ENCODE measurements around the gene IGSF8. TPM values are rescaled to one million over a fixed set of nuclear protein-coding genes. Genes with fewer than 3 reads are reported as not detected.
A peak's percentile ranks its signal among the peaks of the same experiment; 100 is the strongest.

IGSF8 gene
- total RNA-seq, 1 donor from 2014 or later, result 32.9 TPM

DNA sequence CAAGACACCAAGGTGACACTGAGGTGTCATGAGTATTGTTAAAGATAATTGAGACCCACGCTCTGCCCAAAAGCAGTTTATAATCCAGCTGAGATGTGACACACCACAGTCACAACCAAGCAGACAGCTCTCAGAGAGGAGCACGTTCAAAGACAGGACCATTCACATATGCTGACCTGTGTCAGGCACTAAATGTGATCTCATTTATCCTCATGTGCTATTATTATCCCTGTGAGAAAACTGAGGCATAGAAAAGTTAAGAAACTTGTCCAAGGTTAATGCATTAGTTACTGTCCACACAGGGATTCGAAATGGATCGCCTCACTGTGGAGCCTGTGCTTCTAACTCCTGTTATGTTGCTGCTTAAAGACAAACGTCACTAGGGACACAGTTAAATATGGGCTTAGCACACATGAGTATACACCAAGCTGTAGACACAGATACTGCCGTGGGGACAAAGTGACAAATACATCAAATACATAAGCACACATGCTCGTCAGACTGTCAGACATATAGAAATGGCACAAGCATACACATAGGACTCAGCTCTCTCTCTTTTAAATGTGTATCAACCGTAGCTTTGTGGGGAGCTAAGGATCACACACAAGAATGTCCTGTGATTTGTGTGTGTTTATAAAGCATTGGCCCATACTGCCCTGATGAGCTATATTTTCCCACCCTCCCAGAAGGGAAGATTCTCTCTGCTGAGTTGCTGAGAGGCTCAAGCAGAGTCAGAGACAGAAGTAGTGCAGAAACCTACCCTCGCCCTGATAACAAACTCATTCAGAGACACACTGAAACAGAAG, 3.5 kb upstream of the IGSF8 start:
- Histone ChIP-seq H3K4me3 (ENCODE audit: low read depth, low read length) (no peak overlapping the region), H3K27me3 (ENCODE audit: control insufficient read depth, insufficient read depth, low read length) (no peaks in the 10 kb centered on the region), H3K36me3 (ENCODE audit: control insufficient read depth, insufficient read depth, low read length) (no peaks in the 10 kb centered on the region)
- TF ChIP-seq, protein P1, sequence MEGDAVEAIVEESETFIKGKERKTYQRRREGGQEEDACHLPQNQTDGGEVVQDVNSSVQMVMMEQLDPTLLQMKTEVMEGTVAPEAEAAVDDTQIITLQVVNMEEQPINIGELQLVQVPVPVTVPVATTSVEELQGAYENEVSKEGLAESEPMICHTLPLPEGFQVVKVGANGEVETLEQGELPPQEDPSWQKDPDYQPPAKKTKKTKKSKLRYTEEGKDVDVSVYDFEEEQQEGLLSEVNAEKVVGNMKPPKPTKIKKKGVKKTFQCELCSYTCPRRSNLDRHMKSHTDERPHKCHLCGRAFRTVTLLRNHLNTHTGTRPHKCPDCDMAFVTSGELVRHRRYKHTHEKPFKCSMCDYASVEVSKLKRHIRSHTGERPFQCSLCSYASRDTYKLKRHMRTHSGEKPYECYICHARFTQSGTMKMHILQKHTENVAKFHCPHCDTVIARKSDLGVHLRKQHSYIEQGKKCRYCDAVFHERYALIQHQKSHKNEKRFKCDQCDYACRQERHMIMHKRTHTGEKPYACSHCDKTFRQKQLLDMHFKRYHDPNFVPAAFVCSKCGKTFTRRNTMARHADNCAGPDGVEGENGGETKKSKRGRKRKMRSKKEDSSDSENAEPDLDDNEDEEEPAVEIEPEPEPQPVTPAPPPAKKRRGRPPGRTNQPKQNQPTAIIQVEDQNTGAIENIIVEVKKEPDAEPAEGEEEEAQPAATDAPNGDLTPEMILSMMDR (IDR thresholded peaks at IDR 0.05; ENCODE audit: insufficient read depth, low read length, poor library complexity, severe bottlenecking), result no peak
- no peak for DNase-seq (ENCODE audit: low read depth)

DNA sequence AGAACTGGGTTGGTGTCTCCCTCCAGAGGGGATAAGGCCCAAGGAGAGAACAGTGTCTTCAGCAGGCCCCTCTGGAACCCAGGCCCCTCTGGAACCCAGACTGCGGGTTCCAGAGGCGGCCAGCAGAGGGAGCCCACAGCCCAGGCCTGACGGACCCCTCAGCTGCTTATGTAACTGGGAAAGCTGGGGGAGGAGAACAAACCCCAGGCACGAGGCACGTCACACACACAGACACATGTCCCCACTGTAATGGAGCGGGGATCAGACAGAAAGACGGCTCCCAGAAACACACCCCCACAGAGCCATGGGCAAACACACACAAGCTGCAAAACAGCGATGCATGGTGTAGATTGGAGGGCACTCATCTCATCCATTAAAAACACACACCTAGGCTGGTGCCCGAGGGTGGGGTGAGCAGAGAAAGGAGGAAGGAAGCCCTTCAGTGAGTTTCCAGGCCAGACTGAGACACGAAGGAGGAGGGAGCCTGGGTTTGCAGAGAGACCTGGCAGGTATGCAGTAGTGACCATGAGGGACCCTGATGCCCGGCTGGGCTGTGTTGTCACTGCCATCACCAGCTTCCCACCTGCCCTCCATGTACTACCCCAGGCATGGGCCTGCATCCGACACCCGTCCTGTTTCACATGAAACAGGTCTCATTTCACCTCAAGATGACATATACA, 2.8 kb upstream of the IGSF8 start:
- Histone ChIP-seq H3K36me3 (ENCODE audit: control insufficient read depth, insufficient read depth, low read length) (no peaks in the 10 kb centered on the region), H3K27me3 (ENCODE audit: control insufficient read depth, insufficient read depth, low read length) (no peaks in the 10 kb centered on the region), H3K4me3 (ENCODE audit: low read depth, low read length) (no peak overlapping the region)
- TF ChIP-seq, protein P1 (IDR thresholded peaks at IDR 0.05; ENCODE audit: insufficient read depth, low read length, poor library complexity, severe bottlenecking), result peak; percentile 99
- no peak for DNase-seq (ENCODE audit: low read depth)

DNA sequence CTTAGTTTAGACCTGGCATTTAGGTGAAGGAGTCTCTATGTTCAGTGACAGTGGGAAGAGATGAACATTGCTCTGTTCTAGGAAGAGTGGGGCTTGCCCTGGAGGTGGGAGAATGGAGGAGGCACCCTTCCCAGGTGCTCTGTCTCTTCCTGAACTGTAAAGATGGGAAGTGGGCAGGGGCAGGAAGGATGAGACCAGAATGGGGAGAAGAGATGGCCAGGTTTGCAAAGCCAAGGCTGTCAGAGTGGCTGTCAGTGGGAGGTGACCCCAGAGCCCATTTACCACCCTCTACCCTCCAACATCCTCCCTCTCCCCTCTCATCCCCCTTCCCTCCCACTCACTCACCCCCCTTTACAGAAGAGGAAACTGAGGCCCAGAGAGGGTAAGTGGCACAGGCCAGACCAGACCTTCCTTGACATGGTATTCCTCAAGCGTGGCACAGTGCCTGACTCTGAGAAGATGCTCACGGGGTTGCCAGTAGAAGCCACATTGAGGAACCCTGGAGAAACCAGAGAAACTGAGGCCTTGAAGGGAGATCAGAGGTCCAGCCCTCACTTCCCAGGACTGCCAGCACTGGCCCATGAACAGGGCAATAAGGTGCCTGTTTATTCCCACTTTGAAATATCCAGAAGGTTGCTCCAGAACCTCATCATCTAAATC, 1.4 kb upstream of the IGSF8 start:
- H3K36me3 ChIP-seq (ENCODE audit: control insufficient read depth, insufficient read depth, low read length), result no peaks in the 10 kb centered on the region
- TF ChIP-seq, protein P1 (IDR thresholded peaks at IDR 0.05; ENCODE audit: insufficient read depth, low read length, poor library complexity, severe bottlenecking), result no peak
- no peaks in the 10 kb centered on the region for H3K27me3 ChIP-seq (ENCODE audit: control insufficient read depth, insufficient read depth, low read length)
- no peak overlapping the region for H3K4me3 ChIP-seq (ENCODE audit: low read depth, low read length)
- DNase-seq (ENCODE audit: low read depth), result no peak

DNA sequence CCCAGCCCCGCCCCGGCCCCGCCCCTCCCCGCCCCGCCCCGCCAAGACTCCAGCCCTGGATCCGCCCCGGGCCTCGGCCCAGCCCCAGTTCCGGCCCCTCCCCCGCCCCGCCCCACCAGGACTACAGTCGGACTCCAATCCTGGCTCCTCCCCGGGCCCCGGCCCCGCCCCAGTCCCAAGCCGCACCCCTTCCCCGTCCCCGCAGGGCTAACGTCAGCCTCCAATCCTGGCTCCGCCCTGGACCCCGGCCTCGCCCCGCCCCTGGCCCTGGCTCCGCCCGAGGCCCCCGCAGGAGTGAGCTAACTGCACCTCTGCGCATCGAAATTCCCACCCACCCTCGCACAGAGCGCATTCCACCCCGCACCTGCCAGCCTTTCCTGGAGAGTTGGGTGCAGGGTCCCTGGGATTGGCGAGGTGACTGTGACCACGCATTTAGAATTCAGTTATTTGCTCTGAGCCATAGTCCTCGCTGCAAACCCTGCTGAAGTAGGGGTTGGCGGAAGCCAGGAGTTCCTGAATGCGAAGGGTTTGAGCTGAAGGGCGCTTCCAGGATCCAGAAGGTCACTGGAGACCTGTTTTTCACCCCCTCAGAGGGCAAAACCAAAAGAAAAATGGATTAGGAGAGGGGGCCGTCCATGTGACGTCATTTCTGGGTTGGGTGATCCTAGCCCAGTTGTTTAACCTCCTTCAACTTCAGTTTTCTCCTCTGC, 588 bp upstream of the IGSF8 start:
- TF ChIP-seq, protein P1 (IDR thresholded peaks at IDR 0.05; ENCODE audit: insufficient read depth, low read length, poor library complexity, severe bottlenecking), result no peak
- H3K36me3 ChIP-seq (ENCODE audit: control insufficient read depth, insufficient read depth, low read length), result no peaks in the 10 kb centered on the region
- H3K4me3 ChIP-seq (ENCODE audit: low read depth, low read length), result peak overlapping the region; percentile 49
- no peaks in the 10 kb centered on the region for H3K27me3 ChIP-seq (ENCODE audit: control insufficient read depth, insufficient read depth, low read length)
- peak; percentile 49 for DNase-seq (ENCODE audit: low read depth)

DNA sequence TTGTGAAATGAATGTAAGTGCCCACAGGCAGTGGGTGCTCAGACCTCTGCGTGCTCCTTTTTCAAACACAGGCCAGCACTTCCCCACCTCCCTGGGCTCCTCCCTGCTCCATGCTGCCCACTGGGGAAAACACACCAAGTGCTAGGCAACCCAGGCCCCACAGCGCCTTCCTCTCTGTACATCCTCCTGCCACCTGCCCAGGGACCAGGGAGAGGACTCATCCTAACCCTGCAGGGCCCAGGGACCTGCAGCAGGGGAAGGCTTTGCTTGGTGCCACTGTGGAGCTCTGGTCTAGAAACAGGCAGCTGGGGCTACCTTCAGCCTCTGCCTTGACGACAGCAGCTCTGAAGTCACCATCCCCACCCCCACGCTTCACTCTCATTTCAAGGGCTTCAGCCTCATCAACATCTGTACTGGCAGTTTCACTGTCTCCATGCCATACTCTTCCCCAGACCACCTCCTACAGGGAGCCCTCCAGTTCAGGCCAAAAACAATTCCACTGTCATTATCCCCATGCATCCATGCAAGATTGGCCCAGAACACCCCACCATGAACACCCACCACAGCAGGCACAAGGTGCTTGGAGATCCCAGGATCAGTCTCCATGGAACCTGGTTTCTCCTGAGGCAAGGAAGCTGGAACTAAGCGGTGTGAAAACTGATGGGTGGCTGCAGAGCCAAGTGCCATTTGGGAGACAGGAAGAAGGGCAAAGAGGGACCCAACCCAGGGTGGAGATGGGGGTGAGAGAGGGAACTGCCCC, 1.1 kb downstream of the IGSF8 start:
- no peak for DNase-seq (ENCODE audit: low read depth)
- H3K27me3 ChIP-seq (ENCODE audit: control insufficient read depth, insufficient read depth, low read length), result no peaks in the 10 kb centered on the region
- TF ChIP-seq, protein P1 (IDR thresholded peaks at IDR 0.05; ENCODE audit: insufficient read depth, low read length, poor library complexity, severe bottlenecking), result no peak

More for the DNA sequence above, 1.1 kb downstream of the IGSF8 start:
- peaks cover 1% of the 10 kb centered on the region for H3K36me3 ChIP-seq (ENCODE audit: control insufficient read depth, insufficient read depth, low read length)
- H3K4me3 ChIP-seq (ENCODE audit: low read depth, low read length), result peak overlapping the region; percentile 62
